OCI-LY1 (cell line): ENCODE results near the gene PRPSAP1.
A peak's percentile ranks its signal among the peaks of the same experiment; 100 is the strongest.

Source experiments
- H2AFZ ChIP-seq: fragments of 200-600 bp; sonication (generic), shearing (Covaris generic); 2 replicates; pipeline ENCODE4 v1.6.0; 2014; ENCODE audit warnings: antibody characterized with exemption, mild to moderate bottlenecking, low read length
- H3F3A ChIP-seq: fragments of 200-600 bp; sonication (generic), shearing (Covaris generic); 2 replicates; pipeline ENCODE4 v1.6.0; 2014; ENCODE audit warnings: mild to moderate bottlenecking, antibody characterized with exemption, low read length, moderate library complexity; ENCODE audit not compliant: insufficient read depth
- H3K27ac ChIP-seq: fragments of 200-600 bp; sonication (generic); 2 replicates; pipeline ENCODE4 v1.5.1; 2014; ENCODE audit warnings: low read length, mixed run types, mild to moderate bottlenecking, low read depth; ENCODE audit not compliant: poor library complexity, severe bottlenecking
- H3K27me3 ChIP-seq: fragments of 200-600 bp; sonication (generic); 2 replicates; pipeline ENCODE4 v1.6.0; 2014; ENCODE audit warnings: antibody characterized with exemption, mild to moderate bottlenecking, low read length, moderate library complexity; ENCODE audit not compliant: insufficient read depth
- H3K36me3 ChIP-seq: fragments of 200-600 bp; sonication (generic); 2 replicates; pipeline ENCODE4 v1.6.1; 2014; ENCODE audit warnings: mild to moderate bottlenecking, antibody characterized with exemption, low read length, moderate library complexity, mixed read lengths; ENCODE audit not compliant: insufficient read depth
- H3K4me1 ChIP-seq: fragments of 200-600 bp; sonication (generic); 2 replicates; pipeline ENCODE4 v1.5.1; 2014; ENCODE audit warnings: mild to moderate bottlenecking, low read length, moderate library complexity; ENCODE audit not compliant: insufficient read depth, severe bottlenecking
- H3K4me2 ChIP-seq: fragments of 200-600 bp; sonication (generic), shearing (Covaris generic); 2 replicates; pipeline ENCODE4 v1.6.1; 2014; ENCODE audit warnings: low read length
- H3K4me3 ChIP-seq: fragments of 200-600 bp; sonication (generic); 2 replicates; pipeline ENCODE4 v1.5.1; 2014; ENCODE audit warnings: low read length, low read depth, mild to moderate bottlenecking, mixed read lengths; ENCODE audit not compliant: poor library complexity, severe bottlenecking
- H3K79me2 ChIP-seq: fragments of 200-600 bp; shearing (Covaris generic); 2 replicates; pipeline ENCODE4 v1.6.1; 2016; ENCODE audit warnings: mixed run types, low read length, mixed read lengths; ENCODE audit not compliant: insufficient read depth
- H3K9ac ChIP-seq: fragments of 200-600 bp; sonication (generic), shearing (Covaris generic); 2 replicates; pipeline ENCODE4 v1.6.1; 2014; ENCODE audit warnings: mild to moderate bottlenecking, low read length, mixed read lengths
- H3K9me2 ChIP-seq: fragments of 200-600 bp; sonication (generic), shearing (Covaris generic); 2 replicates; pipeline ENCODE4 v1.6.1; 2014; ENCODE audit warnings: low read depth, mild to moderate bottlenecking, low read length, mixed read lengths
- H3K9me3 ChIP-seq: fragments of 200-600 bp; shearing (Covaris generic); 2 replicates; pipeline ENCODE4 v1.6.1; 2014; ENCODE audit warnings: low read length, mixed read lengths
- H4K20me1 ChIP-seq: fragments of 200-600 bp; sonication (generic), shearing (Covaris generic); 2 replicates; pipeline ENCODE4 v1.6.0; 2016; ENCODE audit warnings: mild to moderate bottlenecking, low read length; ENCODE audit not compliant: insufficient read depth
- CTCF ChIP-seq: fragments of 200-600 bp; sonication (generic), shearing (Covaris generic); IDR thresholded peaks from 2 replicates; pipeline ENCODE4 v1.5.1; 2017; ENCODE audit warnings: mild to moderate bottlenecking, antibody characterized with exemption, low read length, moderate library complexity, mixed read lengths
- EZH2 ChIP-seq: fragments of 200-600 bp; sonication (generic), shearing (Covaris generic); IDR thresholded peaks from 2 replicates; pipeline ENCODE4 v1.8.0; 2017; ENCODE audit warnings: borderline replicate concordance, mixed run types, mild to moderate bottlenecking, antibody characterized with exemption, low read length, moderate library complexity, mixed read lengths

Gene PRPSAP1

GRCh38 chr17:76281573-76282371 is 71.9 kb downstream of the PRPSAP1 start:
- Histone ChIP-seq H3K27me3 (no peaks in the 10 kb centered on the region), H3K4me1 (no peaks in the 10 kb centered on the region), H3F3A (no peaks in the 10 kb centered on the region), H2AFZ (no peak overlapping the region), H3K9me2 (no peaks in the 10 kb centered on the region), H3K9ac (no peak overlapping the region), H3K4me2 (no peak overlapping the region), H3K79me2 (no peaks in the 10 kb centered on the region), H3K9me3 (no peaks in the 10 kb centered on the region), H4K20me1 (no peaks in the 10 kb centered on the region), H3K36me3 (no peaks in the 10 kb centered on the region), H3K27ac (no peak overlapping the region), H3K4me3 (no peak overlapping the region)
- no peak for TF ChIP-seq EZH2

- H3F3A ChIP-seq, result no peaks in the 10 kb centered on the region
- H3K36me3 ChIP-seq, result no peaks in the 10 kb centered on the region
- no peaks in the 10 kb centered on the region for H3K79me2 ChIP-seq
- H3K9ac ChIP-seq, result no peak overlapping the region
- no peaks in the 10 kb centered on the region for H3K4me1 ChIP-seq
- no peaks in the 10 kb centered on the region for H4K20me1 ChIP-seq
- H3K27me3 ChIP-seq, result no peaks in the 10 kb centered on the region
- TF ChIP-seq EZH2 (no peak), CTCF (no peak)
- H2AFZ ChIP-seq, result no peak overlapping the region
- no peak overlapping the region for H3K4me2 ChIP-seq
- H3K27ac ChIP-seq, result no peak overlapping the region
- H3K9me3 ChIP-seq, result no peaks in the 10 kb centered on the region
- H3K9me2 ChIP-seq, result no peaks in the 10 kb centered on the region
- no peak overlapping the region for H3K4me3 ChIP-seq
Measured at GRCh38 chr17:76280650-76281049, 73.1 kb downstream of the PRPSAP1 start.

GRCh38 chr17:76279742-76280287 is 73.9 kb downstream of the PRPSAP1 start:
- H3K9me3 ChIP-seq, result no peaks in the 10 kb centered on the region
- TF ChIP-seq EZH2 (no peak), CTCF (0 out of 2 replicates have a peak, but pooled peaks have one; percentile 14)

More at GRCh38 chr17:76279742-76280287, 73.9 kb downstream of the PRPSAP1 start:
- Histone ChIP-seq H3K9me2 (no peaks in the 10 kb centered on the region), H3K9ac (no peak overlapping the region), H3K36me3 (no peaks in the 10 kb centered on the region), H3K27ac (no peak overlapping the region), H3K4me1 (no peaks in the 10 kb centered on the region), H3F3A (no peaks in the 10 kb centered on the region), H2AFZ (no peak overlapping the region), H3K4me3 (no peak overlapping the region), H4K20me1 (no peaks in the 10 kb centered on the region), H3K4me2 (no peak overlapping the region), H3K27me3 (no peaks in the 10 kb centered on the region), H3K79me2 (no peaks in the 10 kb centered on the region)
